Esophagus squamous epithelium (tissue), 5 donors: ENCODE data around the gene DCUN1D1. TPM values are rescaled to one million over a fixed set of nuclear protein-coding genes. Genes with fewer than 3 reads are reported as not detected.

ENCODE experiments used
- DNase-seq: peaks from one replicate; lab custom pipeline; 2025; lab: John Stamatoyannopoulos, UW
- H3K27ac ChIP-seq, 4 donors: fragments of 200-600 bp; sonication (generic); one replicate each; pipeline ENCODE4 v1.5.1; 2016 to 2019; ENCODE audit warnings: mild to moderate bottlenecking in 1 of 4
- H3K27me3 ChIP-seq, 4 donors: fragments of 200-600 bp; sonication (generic); 1 replicate in 3 of 4; 2 replicates in 1 of 4; pipeline versions ENCODE4 v1.5.1 to v1.6.0; 2017 to 2021; ENCODE audit warnings: antibody characterized with exemption in 1 of 4
- H3K36me3 ChIP-seq, 3 donors: fragments of 200-600 bp; sonication (generic); one replicate each; pipeline ENCODE4 v1.5.1; 2016 to 2019
- H3K4me1 ChIP-seq, 3 donors: fragments of 200-600 bp; sonication (generic); one replicate each; pipeline ENCODE4 v1.5.1; 2017 to 2019
- H3K4me3 ChIP-seq, 4 donors: fragments of 200-600 bp; sonication (generic); 1 replicate in 3 of 4; 2 replicates in 1 of 4; pipeline ENCODE4 v1.5.1; 2016 to 2019; ENCODE audit warnings: mild to moderate bottlenecking in 2 of 4, moderate library complexity in 1 of 4
- H3K9me3 ChIP-seq, 3 donors: fragments of 200-600 bp; sonication (generic); one replicate each; pipeline ENCODE4 v1.5.1; 2016 to 2019
- POLR2A ChIP-seq, 4 donors: fragments of 450-650 bp; IDR thresholded peaks; one replicate each; pipeline ENCODE4 v1.6.1; 2017; ENCODE audit warnings: antibody characterized with exemption in 4 of 4, mild to moderate bottlenecking in 4 of 4, moderate library complexity in 3 of 4
- WGBS, 2 donors: methylation state at CpG; one replicate each; pipeline ENCODE4 v1.1.5; 2018; 5-methylcytosine and 5-hydroxymethylcytosine counted together
- intact Hi-C: fragments of 100-400 bp; cut with DNase I; formaldehyde crosslinking; loops from one replicate; pipeline ENCODE4 v1.15.0; 2022
- total RNA-seq, 4 donors: library from RNA; depleted of rRNA; stranded (reverse); fragments of >200 nt; gene quantifications; one replicate each; pipeline ENCODE4 v1.1.0, GENCODE V29; 2016
- TF ChIP-seq, protein P1 (sequence below), 6 experiments: fragments of 450-650 bp in 4 of 6; fragments of 200-600 bp in 2 of 6; sonication (generic) in 2 of 6; IDR thresholded peaks; one replicate each; pipeline ENCODE4 v1.5.1; 2016 to 2019; ENCODE audit warnings: antibody characterized with exemption in 6 of 6, mild to moderate bottlenecking in 4 of 6, moderate library complexity in 4 of 6
- donor health status: DM: yes; HTN: yes; CAD: no.

DCUN1D1 gene
- total RNA-seq, 4 donors from 2014 or later = 12.6 to 32.6 (median 25.4) TPM

DNA sequence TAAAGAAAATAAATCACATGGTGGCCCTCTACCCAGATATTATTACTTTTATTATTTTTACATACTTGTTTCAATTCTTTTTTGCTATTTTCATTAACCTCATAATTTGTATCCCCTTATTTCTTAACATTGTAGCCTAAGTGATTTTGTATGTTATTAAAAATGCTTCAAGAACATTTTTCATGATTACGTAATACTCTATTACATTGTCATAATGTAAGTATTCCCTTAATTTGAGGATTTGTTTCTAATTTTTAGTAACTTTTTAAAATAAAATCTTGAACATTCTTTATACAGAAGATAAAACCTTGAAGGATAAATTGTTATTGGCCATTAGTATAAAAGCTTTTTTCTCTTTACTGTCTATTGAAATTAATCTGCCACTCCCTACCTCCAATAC is 89.0 kb downstream of the DCUN1D1 start:
- Histone ChIP-seq H3K36me3 (peaks cover 0 to 98% (median 0%) of the 10 kb centered on the region in 3 donors), H3K4me1 (no peaks in the 10 kb centered on the region), H3K4me3 (no peak overlapping the region), H3K27me3 (no peaks in the 10 kb centered on the region), H3K27ac (no peak overlapping the region), H3K9me3 (no peaks in the 10 kb centered on the region)
- 96 to 97% methylated on average over 1 of the region's 1 CpG for WGBS, 2 donors
- TF ChIP-seq POLR2A (IDR thresholded peaks at IDR 0.05) = no peak
- TF ChIP-seq, protein P1, sequence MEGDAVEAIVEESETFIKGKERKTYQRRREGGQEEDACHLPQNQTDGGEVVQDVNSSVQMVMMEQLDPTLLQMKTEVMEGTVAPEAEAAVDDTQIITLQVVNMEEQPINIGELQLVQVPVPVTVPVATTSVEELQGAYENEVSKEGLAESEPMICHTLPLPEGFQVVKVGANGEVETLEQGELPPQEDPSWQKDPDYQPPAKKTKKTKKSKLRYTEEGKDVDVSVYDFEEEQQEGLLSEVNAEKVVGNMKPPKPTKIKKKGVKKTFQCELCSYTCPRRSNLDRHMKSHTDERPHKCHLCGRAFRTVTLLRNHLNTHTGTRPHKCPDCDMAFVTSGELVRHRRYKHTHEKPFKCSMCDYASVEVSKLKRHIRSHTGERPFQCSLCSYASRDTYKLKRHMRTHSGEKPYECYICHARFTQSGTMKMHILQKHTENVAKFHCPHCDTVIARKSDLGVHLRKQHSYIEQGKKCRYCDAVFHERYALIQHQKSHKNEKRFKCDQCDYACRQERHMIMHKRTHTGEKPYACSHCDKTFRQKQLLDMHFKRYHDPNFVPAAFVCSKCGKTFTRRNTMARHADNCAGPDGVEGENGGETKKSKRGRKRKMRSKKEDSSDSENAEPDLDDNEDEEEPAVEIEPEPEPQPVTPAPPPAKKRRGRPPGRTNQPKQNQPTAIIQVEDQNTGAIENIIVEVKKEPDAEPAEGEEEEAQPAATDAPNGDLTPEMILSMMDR (IDR thresholded peaks at IDR 0.05) = no peak
- intact Hi-C loops = no loop called here
- no peak for DNase-seq

DNA sequence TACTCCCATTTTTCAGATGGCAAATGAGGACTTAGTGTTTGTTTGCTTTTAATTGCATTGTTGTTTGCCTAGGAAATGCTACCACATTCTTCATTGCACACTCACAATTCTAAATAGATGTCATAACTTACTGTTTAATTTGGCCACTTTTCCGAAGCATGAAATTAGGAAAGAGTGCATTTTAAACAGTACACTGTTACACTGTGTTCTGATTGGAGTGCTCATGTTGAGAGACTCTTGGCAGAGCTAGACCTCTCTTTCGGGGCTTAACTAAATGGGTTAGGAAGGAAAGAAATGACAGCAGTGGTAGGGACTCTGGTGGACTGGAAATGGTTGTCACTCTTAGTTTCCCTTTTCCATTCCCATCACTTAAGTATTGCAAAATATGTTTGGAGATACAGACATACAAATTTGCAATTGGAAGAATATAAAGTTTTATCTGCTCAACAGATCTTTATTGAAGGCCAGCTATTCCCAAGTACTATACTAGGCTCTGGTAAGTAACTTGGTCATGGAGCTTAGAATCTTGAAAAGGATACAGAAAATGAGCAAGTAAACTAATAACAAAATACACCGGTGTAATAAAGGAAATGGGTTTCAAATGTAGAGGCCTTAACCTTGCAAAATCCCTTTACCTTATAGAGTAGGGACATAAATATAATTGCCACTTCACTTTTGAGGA is 90.2 kb downstream of the DCUN1D1 start:
- TF ChIP-seq, protein P1 (IDR thresholded peaks at IDR 0.05) = no peak
- no peak for TF ChIP-seq POLR2A (IDR thresholded peaks at IDR 0.05)
- H3K4me1 ChIP-seq = no peaks in the 10 kb centered on the region
- H3K36me3 ChIP-seq = peaks cover 0 to 98% (median 0%) of the 10 kb centered on the region in 3 donors
- 86 to 96% methylated on average over 3 of the region's 3 CpGs for WGBS, 2 donors
- no peak overlapping the region for H3K27ac ChIP-seq
- DNase-seq = no peak
- H3K27me3 ChIP-seq = no peaks in the 10 kb centered on the region
- no peak overlapping the region for H3K4me3 ChIP-seq
- intact Hi-C loops = no loop called here
- H3K9me3 ChIP-seq = no peaks in the 10 kb centered on the region

Other genes with a start within 250 kb of the DCUN1D1 start
- gene ATP11B, start 187.0 kb downstream of the DCUN1D1 start, total RNA-seq = 100 to 1,000 TPM in 3 of 4 donors, 10 to 100 TPM in 1; 73.3 to 202 (median 132) TPM
- 10 to 100 TPM; 21.9 to 50.0 (median 34.2) TPM for gene MCCC1, start 119.0 kb upstream of the DCUN1D1 start, total RNA-seq
- gene LAMP3, start 182.2 kb upstream of the DCUN1D1 start, total RNA-seq = 1 to 10 TPM in 3 of 4 donors, under 1 TPM in 1; 0.95 to 7.7 (median 5.4) TPM